Left forelimb (tissue), 1 donor: ENCODE data around the gene PTPRN2.
"Not testable (repeated sequence)": the region's sequence is repeated elsewhere in the genome, so short reads cannot be mapped to it uniquely, and the experiment has no call there.

Experiments used
- DNase-seq: peaks from one replicate; pipeline ENCODE4 v3.0.0-alpha.2; 2018; ENCODE audit warnings: low spot score

PTPRN2 gene

DNA sequence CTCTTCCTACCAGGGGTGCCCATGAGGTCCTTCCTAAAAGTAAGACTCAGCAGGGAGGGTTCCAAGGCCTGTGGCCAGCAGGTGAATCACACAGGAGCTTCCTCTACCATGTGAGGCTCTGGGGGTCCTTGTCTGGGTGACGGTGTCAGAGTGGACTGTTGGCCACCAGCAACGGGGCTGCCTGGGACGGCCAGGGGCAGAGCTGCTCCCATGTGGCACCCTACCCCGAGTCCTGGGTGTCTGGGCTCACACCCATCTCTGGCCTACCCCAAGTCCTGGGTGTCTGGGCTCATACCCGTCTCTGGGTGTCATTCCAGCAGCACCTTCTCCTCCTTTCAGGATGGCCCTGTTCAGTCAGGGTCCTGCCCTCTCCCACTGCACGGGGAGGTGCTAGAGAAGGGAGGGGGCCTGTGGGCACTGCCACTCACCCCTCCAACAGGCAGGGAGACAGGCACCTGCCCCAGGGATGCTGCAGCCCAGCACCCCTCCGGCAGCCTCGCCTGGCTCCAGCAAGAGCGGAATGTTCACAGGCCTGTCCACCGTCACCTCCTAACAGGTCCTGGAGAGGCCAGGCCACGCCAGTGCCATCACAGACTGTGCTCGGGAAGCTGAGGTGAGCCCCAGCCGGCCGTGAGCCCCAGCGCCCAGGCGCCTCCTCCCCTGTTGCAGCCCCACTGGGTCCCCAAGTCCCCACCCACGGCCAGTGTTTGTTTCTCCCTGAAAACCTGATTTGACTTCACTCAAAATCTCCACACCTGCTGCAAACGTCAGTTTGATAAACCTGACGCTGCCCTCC lies 143.7 kb downstream of the PTPRN2 start:
- peak; percentile 62 for DNase-seq

DNA sequence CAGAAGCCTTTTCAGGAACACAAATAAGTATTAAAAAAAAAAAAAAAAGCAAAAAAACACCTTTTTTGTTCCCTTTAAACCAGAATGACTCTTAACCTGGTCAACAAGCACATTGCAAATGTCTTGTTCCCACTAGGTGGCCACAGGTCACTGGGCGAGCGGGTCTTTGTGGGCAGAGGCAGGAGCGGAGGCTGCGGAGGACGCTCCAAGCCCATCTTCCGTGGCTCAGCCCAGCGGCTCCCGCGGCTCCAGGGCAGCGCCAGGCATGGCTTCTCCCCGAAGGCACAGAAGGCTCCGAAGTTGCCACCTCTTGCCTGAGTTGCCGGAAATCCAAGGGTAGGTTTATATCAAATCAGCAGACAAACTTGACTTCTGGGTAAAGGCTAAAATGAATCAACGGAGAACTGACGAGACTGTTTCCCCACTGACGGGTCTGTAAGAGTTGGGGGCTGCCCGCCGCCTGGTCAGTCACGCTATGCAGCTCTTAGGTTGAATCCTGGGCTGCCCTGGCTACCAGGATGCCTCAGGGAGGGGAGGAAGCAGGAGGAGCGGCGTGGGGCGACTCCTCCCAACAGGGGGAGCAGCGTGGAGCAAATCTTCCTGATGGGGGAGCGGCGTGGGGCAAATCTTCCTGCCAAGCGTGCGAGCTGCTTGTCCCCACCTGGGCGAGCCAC lies 144.5 kb downstream of the PTPRN2 start:
- DNase-seq = peak; percentile 28

DNA sequence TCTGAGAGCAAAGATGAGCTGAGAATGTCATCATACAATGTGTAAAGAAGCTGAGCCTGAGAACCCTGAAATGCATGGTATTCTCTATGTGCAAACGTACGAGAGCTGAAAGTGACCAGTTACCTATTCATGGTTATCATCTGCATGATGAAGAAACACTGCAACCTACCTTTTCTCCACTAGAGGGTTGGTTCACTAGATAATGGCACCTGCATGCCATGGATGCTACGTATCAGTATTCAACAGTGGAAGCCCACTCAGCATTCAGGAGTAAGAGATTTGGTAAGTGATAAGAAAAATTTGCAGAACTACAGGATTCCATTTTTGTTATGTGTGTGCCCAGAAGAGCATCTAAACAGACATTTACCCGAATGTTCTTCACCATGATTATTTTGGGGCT lies 145.4 kb downstream of the PTPRN2 start:
- DNase-seq = peak; percentile 5

- DNase-seq = peak; percentile 26
Measured at GRCh38 chr7:158439035-158439434, 148.6 kb downstream of the PTPRN2 start.

DNA sequence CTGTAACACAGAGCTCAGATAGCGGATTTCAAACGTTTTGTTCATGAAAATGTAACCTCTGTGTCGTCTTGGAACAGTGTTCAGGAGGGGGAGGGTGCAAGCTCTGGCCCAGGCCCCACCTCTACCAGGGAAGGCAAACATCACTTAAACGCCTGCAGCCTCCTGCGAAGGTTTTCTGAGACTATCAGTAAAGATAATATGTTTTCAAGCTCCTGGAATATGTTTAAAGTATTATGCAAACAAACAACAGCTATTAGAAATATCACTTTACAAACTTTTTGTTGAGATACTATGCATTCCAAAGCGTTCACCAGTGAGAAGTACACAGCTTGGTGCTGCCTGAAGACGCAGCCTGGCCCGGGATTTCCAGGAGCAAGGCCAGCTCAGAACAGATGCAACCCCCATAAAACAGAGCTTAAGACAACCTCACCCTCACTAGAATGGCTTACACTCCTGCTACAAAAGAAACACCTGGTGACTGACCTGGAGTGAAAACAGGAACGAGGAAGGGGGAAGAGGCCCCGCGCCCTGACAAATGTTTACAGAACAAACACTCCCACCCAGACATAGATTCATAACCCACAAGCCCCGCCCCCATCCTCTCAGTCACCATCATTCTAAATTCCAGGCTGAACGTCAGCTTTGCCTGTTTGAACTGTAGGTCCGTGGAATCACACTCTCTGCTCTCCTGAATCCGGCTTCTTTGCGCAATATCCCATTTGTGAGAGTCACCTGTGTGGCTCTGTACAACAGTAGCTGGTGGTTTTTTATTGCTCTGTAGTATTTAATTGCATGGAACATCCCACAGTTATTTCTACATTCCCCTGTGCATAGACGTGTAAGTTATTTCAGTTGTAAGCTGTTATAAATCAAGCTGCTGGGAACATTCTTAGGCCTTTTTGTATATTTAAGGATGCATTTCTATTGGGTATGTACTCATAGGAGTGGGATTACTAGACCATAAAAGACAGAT lies 155.0 kb downstream of the PTPRN2 start:
- peak; percentile 57 for DNase-seq

DNA sequence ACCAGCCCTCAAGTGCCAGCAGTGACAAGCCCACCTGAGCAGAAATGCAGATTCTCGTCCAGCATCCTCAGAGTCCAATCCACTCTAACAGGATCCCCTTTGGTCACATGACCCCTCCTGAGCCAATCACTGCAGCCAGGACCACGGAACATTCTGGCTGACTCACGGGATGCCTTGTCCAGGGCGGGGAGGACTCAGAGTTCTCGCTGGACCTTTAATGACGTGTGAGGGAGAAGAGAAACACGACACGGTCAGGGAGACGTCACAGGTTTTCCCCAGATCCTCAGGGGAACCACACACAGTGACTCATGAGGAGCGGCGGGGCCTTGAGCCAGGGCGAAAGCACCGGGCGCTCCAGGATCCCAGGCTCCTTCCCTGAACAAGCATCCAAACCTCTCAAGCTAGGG lies 155.7 kb downstream of the PTPRN2 start:
- peak; percentile 69 for DNase-seq

- DNase-seq = peak; percentile 33
Measured at GRCh38 chr7:158431055-158431940, 156.3 kb downstream of the PTPRN2 start.

DNA sequence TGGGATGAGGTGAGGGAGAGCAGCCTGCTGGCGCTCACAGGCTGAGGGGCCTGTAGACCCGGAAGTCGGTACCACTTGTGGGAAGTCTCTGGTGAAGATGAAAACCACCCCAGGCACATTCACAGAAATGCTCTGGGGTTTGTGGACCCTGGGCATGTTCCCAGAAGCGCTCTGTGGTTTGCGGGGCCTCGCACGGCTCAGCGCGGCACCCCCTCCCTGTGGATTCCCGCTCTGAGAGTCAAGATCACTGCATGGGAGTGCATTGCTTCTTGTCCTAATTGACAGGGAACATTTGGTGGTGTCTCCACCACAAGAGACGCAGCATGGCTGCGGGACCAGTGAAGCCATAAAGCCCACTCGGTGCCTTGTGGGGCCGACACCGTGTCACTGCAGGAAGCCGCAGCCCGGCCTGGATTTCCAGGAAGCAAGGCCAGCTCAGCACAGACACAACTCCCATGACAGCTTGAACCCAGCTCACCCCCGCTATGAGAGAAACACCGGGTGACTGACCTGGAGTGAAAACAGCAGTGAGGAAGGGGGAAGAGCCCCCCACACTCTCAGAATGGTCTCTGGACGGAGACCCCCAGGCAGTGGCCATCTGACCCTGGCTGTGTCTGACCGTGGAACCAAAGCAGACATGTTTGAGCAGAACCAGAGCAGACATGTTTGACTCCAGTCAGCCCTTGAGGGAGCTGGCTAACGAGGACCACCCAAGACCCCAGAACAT lies 157.2 kb downstream of the PTPRN2 start:
- peak; percentile 59 for DNase-seq

- DNase-seq = peak; percentile 37
Measured at GRCh38 chr7:158428837-158429753, 158.5 kb downstream of the PTPRN2 start.

GRCh38 chr7:158428131-158428836 lies 159.3 kb downstream of the PTPRN2 start:
- DNase-seq = peak; percentile 22

- DNase-seq = not testable (repeated sequence)
Measured at GRCh38 chr7:158425676-158426075, 161.9 kb downstream of the PTPRN2 start.

GRCh38 chr7:158424531-158424930 lies 163.1 kb downstream of the PTPRN2 start:
- no peak for DNase-seq

GRCh38 chr7:158424011-158424410 lies 163.6 kb downstream of the PTPRN2 start:
- DNase-seq = no peak

GRCh38 chr7:158422887-158423560 lies 164.6 kb downstream of the PTPRN2 start:
- no peak for DNase-seq

GRCh38 chr7:158422196-158422886 lies 165.3 kb downstream of the PTPRN2 start:
- DNase-seq = no peak

GRCh38 chr7:158421361-158421760 lies 166.3 kb downstream of the PTPRN2 start:
- DNase-seq = no peak

- DNase-seq = no peak
Measured at GRCh38 chr7:158420591-158421340, 166.9 kb downstream of the PTPRN2 start.
